Activated naive CD4-positive, alpha-beta T cell treated with Interleukin-2 at 50 U/mL for 16 hours (primary cell): Measurements from ENCODE around the gene VMA21.

ENCODE experiments used
- DNase-seq: peaks from one replicate; pipeline ENCODE4 v3.0.0-alpha.2; 2020

The VMA21 gene

GRCh38 chrX:151396825-151397740 is at the start of gene VMA21:
Gene VMA21 (plus strand): TSS chrX:151397206. CDS start chrX:151397309, 103 bp downstream.
- DNase-seq = peak; percentile 85

- no peak for DNase-seq
Observed at GRCh38 chrX:151359341-151359740, 37.7 kb upstream of the VMA21 start.

- DNase-seq = peak; percentile 41
Observed at GRCh38 chrX:151359931-151360871, 36.8 kb upstream of the VMA21 start.

- no peak for DNase-seq
Observed at GRCh38 chrX:151363316-151363715, 33.7 kb upstream of the VMA21 start.

GRCh38 chrX:151365579-151365978 is 31.4 kb upstream of the VMA21 start:
- DNase-seq = no peak

GRCh38 chrX:151370906-151371305 is 26.1 kb upstream of the VMA21 start:
- no peak for DNase-seq

- no peak for DNase-seq
Observed at GRCh38 chrX:151384807-151385206, 12.2 kb upstream of the VMA21 start.

- DNase-seq = no peak
Observed at GRCh38 chrX:151386838-151387459, 10.1 kb upstream of the VMA21 start.

- DNase-seq = no peak
Observed at GRCh38 chrX:151391722-151392121, 5.3 kb upstream of the VMA21 start.

- DNase-seq = peak; percentile 68
Observed at GRCh38 chrX:151393514-151393913, 3.5 kb upstream of the VMA21 start.

GRCh38 chrX:151396042-151396824 is 773 bp upstream of the VMA21 start:
- peak; percentile 44 for DNase-seq

GRCh38 chrX:151397741-151398070 is 700 bp downstream of the VMA21 start:
- DNase-seq = no peak

- no peak for DNase-seq
Observed at GRCh38 chrX:151398346-151398745, 1.3 kb downstream of the VMA21 start.

- DNase-seq = no peak
Observed at GRCh38 chrX:151402719-151403390, 5.8 kb downstream of the VMA21 start.

GRCh38 chrX:151416579-151416978 is 19.6 kb downstream of the VMA21 start:
- no peak for DNase-seq

GRCh38 chrX:151419782-151420181 is 22.8 kb downstream of the VMA21 start:
- no peak for DNase-seq

- DNase-seq = no peak
Observed at GRCh38 chrX:151424505-151424904, 27.5 kb downstream of the VMA21 start.

GRCh38 chrX:151448509-151448908 is 51.5 kb downstream of the VMA21 start:
- DNase-seq = no peak

- DNase-seq = no peak
Observed at GRCh38 chrX:151458824-151459223, 61.8 kb downstream of the VMA21 start.
